HEK293 (cell line): ENCODE results near the gene MDFIC.

Experiments used
- CTCF ChIA-PET: fragments of 350-600 bp; formaldehyde crosslinking; extraction: SDS; loops from one replicate; lab custom pipeline; 2021; ENCODE audit warnings: antibody characterized with exemption; lab: Yijun Ruan, JAX
- POLR2A ChIA-PET: fragments of 300-600 bp; formaldehyde crosslinking; extraction: SDS; loops from one replicate; lab custom pipeline; 2020; ENCODE audit warnings: antibody characterized with exemption, inconsistent platforms; lab: Yijun Ruan, JAX
- H3K27ac ChIP-seq: fragments of 200-500 bp; sonication (Bioruptor generic); 2 replicates; pipeline ENCODE4 v1.5.1; 2014; ENCODE audit warnings: low read depth, low read length, control low read depth, inconsistent platforms; ENCODE audit errors: extremely low read depth
- H3K36me3 ChIP-seq, 2 experiments: fragments of 200-500 bp in 1 of 2; sonication (Bioruptor generic) in 1 of 2; 1 replicate in 1 of 2; 2 replicates in 1 of 2; pipeline ENCODE4 v1.5.1; 2014 to 2017; ENCODE audit warnings: inconsistent platforms in 2 of 2, low read length in 2 of 2; ENCODE audit not compliant: control insufficient read depth in 2 of 2, insufficient read depth in 1 of 2
- H3K4me1 ChIP-seq: fragments of 200-500 bp; sonication (Bioruptor generic); 2 replicates; pipeline ENCODE4 v1.5.1; 2014; ENCODE audit warnings: mild to moderate bottlenecking, low read length, inconsistent platforms; ENCODE audit not compliant: control insufficient read depth, insufficient read depth
- H3K4me3 ChIP-seq: 2 replicates; pipeline ENCODE4 v1.5.1; 2011; ENCODE audit warnings: low read depth, mild to moderate bottlenecking, control low read depth, low read length, moderate library complexity
- H3K9me3 ChIP-seq: fragments of 200-500 bp; sonication (Bioruptor generic); 2 replicates; pipeline ENCODE4 v1.5.1; 2014; ENCODE audit warnings: low read depth, low read length, inconsistent platforms; ENCODE audit not compliant: control insufficient read depth, insufficient read depth
- AEBP2 ChIP-seq: fragments of 450-650 bp; formaldehyde crosslinking; IDR thresholded peaks from 2 replicates; pipeline ENCODE4 v1.5.1; 2016; ENCODE audit warnings: missing biosample characterization, missing genetic modification characterization, borderline replicate concordance
- ZBTB44 ChIP-seq: fragments of 450-650 bp; IDR thresholded peaks from 2 replicates; pipeline ENCODE4 v1.5.1; 2018; ENCODE audit warnings: missing biosample characterization, mild to moderate bottlenecking, missing genetic modification characterization
- ZNF221 ChIP-seq: fragments of 450-650 bp; formaldehyde crosslinking; IDR thresholded peaks from 2 replicates; pipeline ENCODE4 v1.5.1; 2017; ENCODE audit warnings: missing biosample characterization, missing genetic modification characterization, borderline replicate concordance
- ZNF473 ChIP-seq: fragments of 450-650 bp; formaldehyde crosslinking; IDR thresholded peaks from 2 replicates; pipeline ENCODE4 v1.5.1; 2017; ENCODE audit warnings: missing biosample characterization, missing genetic modification characterization
- ZNF48 ChIP-seq: fragments of 450-650 bp; formaldehyde crosslinking; IDR thresholded peaks from 2 replicates; pipeline ENCODE4 v1.5.1; 2016; ENCODE audit warnings: missing biosample characterization, missing genetic modification characterization
- ZNF510 ChIP-seq: fragments of 450-650 bp; formaldehyde crosslinking; IDR thresholded peaks from 2 replicates; pipeline ENCODE4 v1.5.1; 2018; ENCODE audit warnings: mild to moderate bottlenecking, missing genetic modification characterization, missing biosample characterization; ENCODE audit not compliant: insufficient replicate concordance
- ZNF521 ChIP-seq: fragments of 450-650 bp; formaldehyde crosslinking; IDR thresholded peaks from 2 replicates; pipeline ENCODE4 v1.5.1; 2017; ENCODE audit warnings: missing biosample characterization, mild to moderate bottlenecking, missing genetic modification characterization
- ZNF571 ChIP-seq: fragments of 450-650 bp; formaldehyde crosslinking; IDR thresholded peaks from 2 replicates; pipeline ENCODE4 v1.5.0; 2017; ENCODE audit warnings: missing biosample characterization, missing genetic modification characterization
- ZNF600 ChIP-seq: fragments of 450-650 bp; formaldehyde crosslinking; IDR thresholded peaks from 2 replicates; pipeline ENCODE4 v1.5.1; 2016; ENCODE audit warnings: missing biosample characterization, missing genetic modification characterization
- ZNF623 ChIP-seq: fragments of 450-650 bp; formaldehyde crosslinking; IDR thresholded peaks from 2 replicates; pipeline ENCODE4 v1.5.1; 2016; ENCODE audit warnings: missing biosample characterization, missing genetic modification characterization
- ZXDB ChIP-seq: fragments of 450-650 bp; formaldehyde crosslinking; IDR thresholded peaks from 2 replicates; pipeline ENCODE4 v1.5.1; 2016; ENCODE audit warnings: missing biosample characterization, missing genetic modification characterization
- TF ChIP-seq, protein P1 (sequence below): fragments of 450-650 bp; formaldehyde crosslinking; conservative IDR thresholded peaks from 2 replicates; pipeline ENCODE4 v1.5.1; 2016; ENCODE audit warnings: low read depth, missing biosample characterization, missing genetic modification characterization
- TF ChIP-seq, protein P2 (sequence below): sonication (generic); formaldehyde crosslinking; IDR thresholded peaks from 2 replicates; pipeline ENCODE4 v1.8.1; 2022; ENCODE audit warnings: mild to moderate bottlenecking, moderate library complexity, missing genetic modification reagents
- TF ChIP-seq, protein P3 (sequence below): fragments of 450-650 bp; formaldehyde crosslinking; IDR thresholded peaks from 2 replicates; pipeline ENCODE4 v1.5.1; 2017; ENCODE audit warnings: missing biosample characterization, missing genetic modification characterization
- TF ChIP-seq, protein P4 (sequence below): fragments of 450-650 bp; formaldehyde crosslinking; IDR thresholded peaks from 2 replicates; pipeline ENCODE4 v1.5.1; 2016; ENCODE audit warnings: missing biosample characterization, missing genetic modification characterization, borderline replicate concordance

Gene MDFIC

DNA sequence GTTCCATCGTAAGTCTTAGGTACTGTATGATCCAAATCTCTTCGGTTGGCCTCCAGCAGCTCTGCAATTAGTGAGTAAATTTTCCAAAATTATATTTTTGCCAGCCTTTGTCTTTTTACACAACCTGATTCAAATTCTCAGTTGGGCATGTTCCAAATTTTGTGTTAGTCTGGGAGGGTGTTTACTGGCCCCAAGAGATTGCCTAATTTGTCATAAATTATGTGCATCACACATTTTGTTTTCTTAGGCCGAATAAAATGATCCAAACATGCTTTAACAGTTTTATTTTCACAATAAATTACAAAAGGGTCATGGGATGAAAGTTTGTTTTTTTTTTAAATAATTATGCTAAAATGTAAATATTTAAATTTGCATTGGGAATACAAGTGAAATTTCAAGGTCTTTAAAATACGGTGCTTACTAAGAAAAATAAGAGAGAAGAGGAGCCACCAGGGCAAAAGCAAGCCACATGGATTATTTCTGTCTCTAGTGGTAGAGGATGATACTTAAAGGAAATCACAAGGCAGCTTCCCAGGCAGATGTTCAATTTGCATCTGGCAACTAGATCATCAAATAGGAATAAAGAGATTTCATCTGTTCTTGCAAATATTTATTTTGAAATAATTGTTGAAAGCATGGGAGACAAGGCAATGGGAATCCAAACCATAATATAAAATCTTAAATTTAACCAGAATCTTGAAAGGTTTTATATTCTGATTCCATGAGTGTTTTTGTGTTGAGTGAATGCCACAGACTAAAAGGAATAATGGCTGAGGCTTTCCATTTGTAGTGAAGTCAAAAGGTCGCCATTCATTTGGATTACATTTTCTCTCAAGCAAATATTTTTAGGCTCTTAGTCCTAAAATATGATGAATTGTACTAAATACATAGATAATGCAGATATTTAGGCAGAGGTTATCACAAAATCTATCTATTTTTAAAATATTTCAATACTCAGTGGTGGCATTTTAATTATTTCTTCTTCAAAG is 111.1 kb downstream of the MDFIC start:
- ChIA-PET POLR2A (no interaction called here), CTCF (no interaction called here)
- Histone ChIP-seq H3K4me1 (no peaks in the 10 kb centered on the region), H3K36me3 (no peaks in the 10 kb centered on the region)
- TF ChIP-seq ZNF521 (tag by site-specific recombination) (no peak), ZNF623 (no peak), AEBP2 (no peak), ZNF221 (tag by site-specific recombination) (no peak), ZXDB (tag by site-specific recombination) (no peak), ZNF473 (tag by site-specific recombination) (no peak), ZNF510 (tag by site-specific recombination) (no peak), ZNF571 (no peak), ZNF600 (tag by site-specific recombination) (no peak), ZNF48 (tag by site-specific recombination) (no peak), ZBTB44 (tag by site-specific recombination) (no peak)
- TF ChIP-seq, protein P1, sequence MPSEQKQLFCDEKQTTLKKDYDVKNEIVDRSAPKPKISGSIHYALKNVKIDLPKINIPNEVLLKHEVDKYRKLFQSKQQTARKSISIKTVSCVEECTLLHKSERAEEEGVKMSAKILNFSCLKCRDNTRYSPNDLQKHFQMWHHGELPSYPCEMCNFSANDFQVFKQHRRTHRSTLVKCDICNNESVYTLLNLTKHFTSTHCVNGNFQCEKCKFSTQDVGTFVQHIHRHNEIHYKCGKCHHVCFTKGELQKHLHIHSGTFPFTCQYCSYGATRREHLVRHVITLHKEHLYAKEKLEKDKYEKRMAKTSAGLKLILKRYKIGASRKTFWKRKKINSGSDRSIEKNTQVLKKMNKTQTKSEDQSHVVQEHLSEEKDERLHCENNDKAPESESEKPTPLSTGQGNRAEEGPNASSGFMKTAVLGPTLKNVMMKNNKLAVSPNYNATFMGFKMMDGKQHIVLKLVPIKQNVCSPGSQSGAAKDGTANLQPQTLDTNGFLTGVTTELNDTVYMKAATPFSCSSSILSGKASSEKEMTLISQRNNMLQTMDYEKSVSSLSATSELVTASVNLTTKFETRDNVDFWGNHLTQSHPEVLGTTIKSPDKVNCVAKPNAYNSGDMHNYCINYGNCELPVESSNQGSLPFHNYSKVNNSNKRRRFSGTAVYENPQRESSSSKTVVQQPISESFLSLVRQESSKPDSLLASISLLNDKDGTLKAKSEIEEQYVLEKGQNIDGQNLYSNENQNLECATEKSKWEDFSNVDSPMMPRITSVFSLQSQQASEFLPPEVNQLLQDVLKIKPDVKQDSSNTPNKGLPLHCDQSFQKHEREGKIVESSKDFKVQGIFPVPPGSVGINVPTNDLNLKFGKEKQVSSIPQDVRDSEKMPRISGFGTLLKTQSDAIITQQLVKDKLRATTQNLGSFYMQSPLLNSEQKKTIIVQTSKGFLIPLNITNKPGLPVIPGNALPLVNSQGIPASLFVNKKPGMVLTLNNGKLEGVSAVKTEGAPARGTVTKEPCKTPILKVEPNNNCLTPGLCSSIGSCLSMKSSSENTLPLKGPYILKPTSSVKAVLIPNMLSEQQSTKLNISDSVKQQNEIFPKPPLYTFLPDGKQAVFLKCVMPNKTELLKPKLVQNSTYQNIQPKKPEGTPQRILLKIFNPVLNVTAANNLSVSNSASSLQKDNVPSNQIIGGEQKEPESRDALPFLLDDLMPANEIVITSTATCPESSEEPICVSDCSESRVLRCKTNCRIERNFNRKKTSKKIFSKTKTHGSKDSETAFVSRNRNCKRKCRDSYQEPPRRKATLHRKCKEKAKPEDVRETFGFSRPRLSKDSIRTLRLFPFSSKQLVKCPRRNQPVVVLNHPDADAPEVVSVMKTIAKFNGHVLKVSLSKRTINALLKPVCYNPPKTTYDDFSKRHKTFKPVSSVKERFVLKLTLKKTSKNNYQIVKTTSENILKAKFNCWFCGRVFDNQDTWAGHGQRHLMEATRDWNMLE (tag by site-specific recombination) = no peak
- TF ChIP-seq, protein P2, sequence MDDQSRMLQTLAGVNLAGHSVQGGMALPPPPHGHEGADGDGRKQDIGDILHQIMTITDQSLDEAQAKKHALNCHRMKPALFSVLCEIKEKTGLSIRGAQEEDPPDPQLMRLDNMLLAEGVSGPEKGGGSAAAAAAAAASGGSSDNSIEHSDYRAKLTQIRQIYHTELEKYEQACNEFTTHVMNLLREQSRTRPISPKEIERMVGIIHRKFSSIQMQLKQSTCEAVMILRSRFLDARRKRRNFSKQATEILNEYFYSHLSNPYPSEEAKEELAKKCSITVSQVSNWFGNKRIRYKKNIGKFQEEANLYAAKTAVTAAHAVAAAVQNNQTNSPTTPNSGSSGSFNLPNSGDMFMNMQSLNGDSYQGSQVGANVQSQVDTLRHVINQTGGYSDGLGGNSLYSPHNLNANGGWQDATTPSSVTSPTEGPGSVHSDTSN (CRISPR knock-in tag) = no peak
- TF ChIP-seq, protein P3, sequence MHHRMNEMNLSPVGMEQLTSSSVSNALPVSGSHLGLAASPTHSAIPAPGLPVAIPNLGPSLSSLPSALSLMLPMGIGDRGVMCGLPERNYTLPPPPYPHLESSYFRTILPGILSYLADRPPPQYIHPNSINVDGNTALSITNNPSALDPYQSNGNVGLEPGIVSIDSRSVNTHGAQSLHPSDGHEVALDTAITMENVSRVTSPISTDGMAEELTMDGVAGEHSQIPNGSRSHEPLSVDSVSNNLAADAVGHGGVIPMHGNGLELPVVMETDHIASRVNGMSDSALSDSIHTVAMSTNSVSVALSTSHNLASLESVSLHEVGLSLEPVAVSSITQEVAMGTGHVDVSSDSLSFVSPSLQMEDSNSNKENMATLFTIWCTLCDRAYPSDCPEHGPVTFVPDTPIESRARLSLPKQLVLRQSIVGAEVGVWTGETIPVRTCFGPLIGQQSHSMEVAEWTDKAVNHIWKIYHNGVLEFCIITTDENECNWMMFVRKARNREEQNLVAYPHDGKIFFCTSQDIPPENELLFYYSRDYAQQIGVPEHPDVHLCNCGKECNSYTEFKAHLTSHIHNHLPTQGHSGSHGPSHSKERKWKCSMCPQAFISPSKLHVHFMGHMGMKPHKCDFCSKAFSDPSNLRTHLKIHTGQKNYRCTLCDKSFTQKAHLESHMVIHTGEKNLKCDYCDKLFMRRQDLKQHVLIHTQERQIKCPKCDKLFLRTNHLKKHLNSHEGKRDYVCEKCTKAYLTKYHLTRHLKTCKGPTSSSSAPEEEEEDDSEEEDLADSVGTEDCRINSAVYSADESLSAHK (tag by site-specific recombination) = no peak
- TF ChIP-seq, protein P4, sequence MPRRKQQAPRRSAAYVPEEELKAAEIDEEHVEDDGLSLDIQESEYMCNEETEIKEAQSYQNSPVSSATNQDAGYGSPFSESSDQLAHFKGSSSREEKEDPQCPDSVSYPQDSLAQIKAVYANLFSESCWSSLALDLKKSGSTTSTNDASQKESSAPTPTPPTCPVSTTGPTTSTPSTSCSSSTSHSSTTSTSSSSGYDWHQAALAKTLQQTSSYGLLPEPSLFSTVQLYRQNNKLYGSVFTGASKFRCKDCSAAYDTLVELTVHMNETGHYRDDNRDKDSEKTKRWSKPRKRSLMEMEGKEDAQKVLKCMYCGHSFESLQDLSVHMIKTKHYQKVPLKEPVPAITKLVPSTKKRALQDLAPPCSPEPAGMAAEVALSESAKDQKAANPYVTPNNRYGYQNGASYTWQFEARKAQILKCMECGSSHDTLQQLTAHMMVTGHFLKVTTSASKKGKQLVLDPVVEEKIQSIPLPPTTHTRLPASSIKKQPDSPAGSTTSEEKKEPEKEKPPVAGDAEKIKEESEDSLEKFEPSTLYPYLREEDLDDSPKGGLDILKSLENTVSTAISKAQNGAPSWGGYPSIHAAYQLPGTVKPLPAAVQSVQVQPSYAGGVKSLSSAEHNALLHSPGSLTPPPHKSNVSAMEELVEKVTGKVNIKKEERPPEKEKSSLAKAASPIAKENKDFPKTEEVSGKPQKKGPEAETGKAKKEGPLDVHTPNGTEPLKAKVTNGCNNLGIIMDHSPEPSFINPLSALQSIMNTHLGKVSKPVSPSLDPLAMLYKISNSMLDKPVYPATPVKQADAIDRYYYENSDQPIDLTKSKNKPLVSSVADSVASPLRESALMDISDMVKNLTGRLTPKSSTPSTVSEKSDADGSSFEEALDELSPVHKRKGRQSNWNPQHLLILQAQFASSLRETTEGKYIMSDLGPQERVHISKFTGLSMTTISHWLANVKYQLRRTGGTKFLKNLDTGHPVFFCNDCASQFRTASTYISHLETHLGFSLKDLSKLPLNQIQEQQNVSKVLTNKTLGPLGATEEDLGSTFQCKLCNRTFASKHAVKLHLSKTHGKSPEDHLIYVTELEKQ (tag by site-specific recombination) = no peak
- TF ChIP-seq, all 188 proteins: peak for 0
- Histone ChIP-seq H3K4me3 (no peak overlapping the region), H3K27ac (no peak overlapping the region), H3K9me3 (no peaks in the 10 kb centered on the region)
